HG02981 (cell line): ENCODE results near the gene SETD4.
"Not testable (repeated sequence)": the region's sequence is repeated elsewhere in the genome, so short reads cannot be mapped to it uniquely, and the experiment has no call there.

ENCODE experiments used
- ATAC-seq: cut with Tn5 transposase; IDR thresholded peaks from one replicate; pipeline ENCODE4 v1.9.1; 2021; ENCODE audit warnings: mild to moderate bottlenecking, moderate library complexity; ENCODE audit not compliant: unreplicated experiment

The SETD4 gene, protein sequence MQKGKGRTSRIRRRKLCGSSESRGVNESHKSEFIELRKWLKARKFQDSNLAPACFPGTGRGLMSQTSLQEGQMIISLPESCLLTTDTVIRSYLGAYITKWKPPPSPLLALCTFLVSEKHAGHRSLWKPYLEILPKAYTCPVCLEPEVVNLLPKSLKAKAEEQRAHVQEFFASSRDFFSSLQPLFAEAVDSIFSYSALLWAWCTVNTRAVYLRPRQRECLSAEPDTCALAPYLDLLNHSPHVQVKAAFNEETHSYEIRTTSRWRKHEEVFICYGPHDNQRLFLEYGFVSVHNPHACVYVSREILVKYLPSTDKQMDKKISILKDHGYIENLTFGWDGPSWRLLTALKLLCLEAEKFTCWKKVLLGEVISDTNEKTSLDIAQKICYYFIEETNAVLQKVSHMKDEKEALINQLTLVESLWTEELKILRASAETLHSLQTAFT

DNA sequence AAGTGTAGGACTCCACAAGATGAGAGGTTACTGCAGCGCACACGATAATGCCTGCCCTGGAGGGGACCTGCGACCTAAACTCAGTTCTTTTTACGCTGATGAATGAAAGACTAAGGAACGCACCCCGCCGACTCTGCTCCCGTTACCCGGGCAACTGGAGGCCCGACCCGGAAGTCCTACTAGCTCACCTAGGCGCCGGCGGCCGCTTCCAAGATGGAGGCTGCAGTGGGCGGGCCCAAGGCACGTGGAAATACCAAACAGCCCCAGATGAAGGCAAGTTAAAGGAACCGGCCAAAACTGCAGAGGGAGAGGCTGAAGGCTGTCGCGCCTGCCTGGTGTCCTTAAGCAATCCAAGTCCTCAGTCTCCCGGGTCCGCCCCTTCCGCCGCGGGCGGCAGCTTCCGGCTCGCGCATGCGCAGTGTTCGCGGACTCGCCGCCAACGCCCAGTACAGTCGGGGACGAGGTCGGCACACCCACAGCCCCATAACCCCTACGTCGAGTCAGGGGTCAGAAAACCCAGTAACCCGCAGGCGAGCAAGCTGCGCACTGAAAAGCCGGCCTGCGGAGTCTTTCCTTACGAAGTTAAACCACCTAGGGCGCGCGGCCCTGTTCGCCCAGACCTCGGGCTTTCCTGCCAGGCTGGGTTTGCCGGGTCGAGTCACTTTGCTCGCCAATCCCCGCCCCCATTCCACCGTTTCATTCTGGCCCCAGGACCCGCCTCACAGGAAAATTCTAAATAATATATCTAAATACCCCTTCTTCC is at the start of gene SETD4:
SETD4 (minus strand) TSS at position 368 of the 763 bp plus-strand sequence. CDS start 1,638 bp downstream, outside the sequence.
- ATAC-seq = peak; percentile 88

DNA sequence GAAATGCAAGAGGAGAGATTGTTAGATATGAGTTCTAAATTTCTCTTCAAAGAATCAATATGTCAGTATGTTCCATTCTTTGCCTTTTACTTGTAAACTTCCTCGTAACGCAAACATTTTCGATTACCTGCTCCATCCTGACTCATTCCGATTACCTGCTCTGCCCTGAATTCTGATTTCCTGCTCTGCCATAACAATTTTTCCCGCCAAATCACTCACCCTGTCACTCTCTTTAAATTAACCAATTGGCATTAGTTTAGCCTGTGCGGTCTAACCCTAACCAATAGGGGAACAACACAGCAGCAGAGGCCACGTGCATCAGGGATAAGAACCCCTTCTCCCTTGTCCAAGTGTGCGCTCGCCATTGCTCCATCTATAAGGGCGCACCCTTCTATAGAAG is 49.5 kb upstream of the SETD4 start:
- ATAC-seq = no peak

DNA sequence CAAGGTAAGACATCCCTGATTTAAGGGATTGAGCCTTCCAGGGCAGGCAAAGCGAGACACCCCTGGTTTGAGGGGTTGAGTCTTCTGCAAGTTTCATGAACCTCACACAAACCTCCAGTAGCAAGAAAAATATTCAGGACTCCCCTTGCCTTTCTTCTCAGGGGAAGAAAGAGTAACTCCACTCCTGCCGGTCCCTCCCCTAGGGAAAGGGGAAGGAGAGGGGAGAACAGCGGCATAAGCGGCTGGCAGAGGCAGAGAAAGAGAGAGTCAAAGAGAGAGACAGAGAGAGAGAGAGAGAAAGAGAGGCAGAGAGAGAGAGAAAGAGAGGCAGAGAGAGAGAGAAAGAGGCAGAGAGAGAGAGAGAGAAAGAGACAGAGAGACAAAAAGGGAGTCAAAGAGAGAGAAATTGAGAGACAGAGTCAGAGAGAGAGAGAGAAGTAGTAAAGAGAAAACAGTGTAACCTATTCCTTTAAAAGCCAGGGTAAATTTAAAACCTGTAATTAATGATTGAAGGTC is 45.1 kb upstream of the SETD4 start:
- ATAC-seq = no peak

DNA sequence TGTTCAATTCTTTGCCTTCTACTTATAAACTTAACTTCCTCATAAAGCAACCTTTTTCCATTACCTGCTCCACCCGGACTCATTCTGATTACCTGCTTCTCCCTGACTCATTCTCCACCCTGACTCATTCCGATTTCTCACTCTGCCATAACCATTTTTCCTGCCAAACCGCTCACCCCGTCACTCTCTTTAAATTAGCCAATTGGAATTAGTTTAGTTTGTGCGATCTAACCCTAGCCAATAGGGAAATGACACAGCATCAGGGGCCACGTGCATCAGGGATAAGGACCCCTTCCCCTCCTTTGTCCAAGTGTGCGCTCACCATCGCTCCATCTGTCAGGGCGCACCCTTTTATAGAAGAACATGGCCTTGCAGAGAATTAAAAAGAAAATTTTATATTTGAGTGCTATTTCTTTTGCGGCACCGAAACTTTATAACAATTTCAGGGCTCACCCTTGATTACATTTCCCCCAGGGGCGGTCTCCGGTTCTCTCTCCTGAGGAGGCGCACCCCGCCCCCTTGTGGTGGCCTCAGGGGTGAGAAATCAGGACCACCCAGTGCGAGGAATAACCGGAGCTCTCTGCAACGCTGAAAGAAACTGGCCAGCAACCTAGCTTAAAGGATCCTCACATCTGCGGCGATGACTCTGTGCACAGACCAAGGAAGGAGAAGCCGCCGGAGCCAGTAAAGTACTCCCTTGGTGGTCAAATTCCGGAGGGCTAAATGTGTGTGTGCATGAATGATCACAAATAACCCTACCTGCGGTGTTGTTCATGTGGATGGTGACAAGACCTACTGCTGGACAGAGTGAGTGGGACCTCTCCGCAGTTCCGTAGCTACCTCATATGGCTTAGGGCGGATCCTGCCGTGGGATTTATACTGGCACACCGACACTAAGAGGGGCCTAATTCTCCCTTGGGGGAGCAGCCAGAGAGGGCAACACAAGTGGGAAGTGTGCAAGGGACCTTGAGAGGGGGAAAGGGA is 44.3 kb upstream of the SETD4 start:
- ATAC-seq = no peak

DNA sequence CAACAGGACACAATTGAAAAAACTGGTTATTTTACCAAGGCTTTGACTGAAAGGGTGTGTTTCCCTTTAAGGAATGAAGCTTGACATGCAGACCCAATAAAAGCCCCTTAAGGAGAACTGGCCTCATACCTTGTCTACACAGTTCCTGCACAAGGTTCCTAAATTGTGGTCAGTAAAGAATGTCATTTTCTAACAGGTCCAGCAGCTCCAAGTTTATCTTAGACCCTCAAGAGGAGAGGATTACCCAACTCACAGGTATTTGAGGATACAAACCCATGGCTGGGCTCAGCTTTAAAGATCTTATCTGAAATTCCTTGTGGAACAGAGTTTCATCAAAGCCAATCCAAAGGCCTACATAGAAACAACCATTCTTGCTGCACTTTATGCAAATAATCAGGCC is 43.1 kb upstream of the SETD4 start:
- no peak for ATAC-seq

DNA sequence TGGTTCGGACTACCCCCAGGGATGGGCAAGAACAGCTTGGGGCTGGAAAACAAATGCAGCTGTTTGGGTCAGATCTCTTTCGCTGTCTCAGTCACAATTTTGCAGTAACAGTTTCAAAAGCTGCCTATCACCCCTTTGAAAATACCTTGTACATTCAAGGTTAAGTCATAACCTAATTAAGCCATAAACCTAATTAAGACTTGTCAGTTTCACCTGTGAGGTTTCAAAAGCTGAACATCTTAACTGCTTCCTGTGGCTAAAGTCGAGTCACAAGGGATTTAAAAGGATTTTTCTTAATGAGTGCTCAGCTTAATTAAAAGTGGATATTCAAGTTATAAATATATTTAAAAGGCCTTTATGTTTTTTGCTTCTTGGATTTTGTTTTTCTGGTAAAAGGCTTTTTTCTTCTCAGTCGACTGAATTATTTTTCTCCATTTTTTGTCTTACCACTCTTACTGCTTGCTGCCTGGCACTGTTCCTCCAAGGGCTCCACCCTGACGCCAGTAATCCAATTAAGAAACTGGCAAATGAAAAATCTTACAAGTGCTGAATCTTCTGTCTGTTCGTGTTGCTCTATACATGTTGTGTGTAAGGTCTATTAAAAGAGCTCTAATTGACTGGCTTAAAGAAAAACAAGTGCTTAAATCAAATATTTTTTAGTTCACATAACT is 40.8 kb upstream of the SETD4 start:
- no peak for ATAC-seq

DNA sequence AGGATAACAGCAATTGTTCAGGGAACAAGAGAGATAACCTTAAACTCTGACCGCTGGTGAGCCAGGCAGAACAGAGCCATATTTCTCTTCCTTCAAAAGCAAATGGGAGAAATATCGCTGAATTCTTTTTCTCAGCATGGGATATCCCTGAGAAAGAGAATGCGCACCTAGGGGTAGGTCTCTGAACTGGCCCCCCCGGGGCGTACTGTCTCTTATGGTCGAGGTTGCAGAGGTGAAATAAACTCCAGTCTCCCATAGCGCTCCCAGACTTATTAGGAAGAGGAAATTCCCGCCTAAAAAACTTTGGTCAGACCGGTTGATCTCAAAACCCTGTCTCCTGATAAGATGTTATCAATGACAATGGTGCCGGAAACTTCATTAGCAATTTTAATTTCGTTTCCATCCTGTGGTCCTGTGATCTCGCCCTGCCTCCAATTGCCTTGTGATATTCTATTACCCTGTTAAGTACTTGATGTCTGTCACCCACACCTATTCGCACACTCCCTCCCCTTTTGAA is 39.4 kb upstream of the SETD4 start:
- not testable (repeated sequence) for ATAC-seq

DNA sequence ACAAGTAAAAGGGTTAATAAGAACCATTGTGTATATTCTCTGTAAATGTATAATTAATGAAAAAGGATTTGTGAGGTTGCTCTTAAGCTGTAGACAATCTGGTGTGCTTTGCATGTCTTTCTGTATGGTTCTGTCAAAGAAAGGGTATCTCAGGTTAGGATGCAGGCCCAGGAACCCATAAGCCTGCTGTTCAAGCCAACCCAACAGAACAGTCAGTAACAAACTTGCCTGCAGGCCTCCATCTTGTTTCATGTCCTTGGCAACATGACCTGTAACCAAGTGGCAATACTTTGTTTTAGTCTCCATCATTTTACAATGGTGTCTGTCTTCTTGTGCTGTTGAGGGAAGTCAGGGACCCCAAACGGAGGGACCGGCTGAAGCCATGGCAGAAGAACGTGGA is 38.7 kb upstream of the SETD4 start:
- ATAC-seq = no peak

DNA sequence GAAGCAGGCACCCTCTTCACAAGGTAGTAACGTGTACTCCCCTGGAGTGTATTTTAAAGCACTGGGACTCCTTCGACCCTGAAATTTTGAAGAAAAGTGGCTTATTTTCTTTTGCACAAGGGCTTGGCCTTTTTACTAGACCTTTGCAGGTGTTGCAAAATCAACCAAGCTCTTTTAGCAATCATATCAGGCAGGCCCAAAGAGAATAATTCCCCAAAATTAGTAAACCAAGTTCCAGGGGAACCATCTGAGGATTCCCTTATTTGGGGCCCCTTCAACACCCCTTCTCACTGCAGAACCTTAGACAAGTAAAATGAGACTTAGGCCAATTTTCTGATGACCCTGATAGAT is 37.8 kb upstream of the SETD4 start:
- no peak for ATAC-seq

DNA sequence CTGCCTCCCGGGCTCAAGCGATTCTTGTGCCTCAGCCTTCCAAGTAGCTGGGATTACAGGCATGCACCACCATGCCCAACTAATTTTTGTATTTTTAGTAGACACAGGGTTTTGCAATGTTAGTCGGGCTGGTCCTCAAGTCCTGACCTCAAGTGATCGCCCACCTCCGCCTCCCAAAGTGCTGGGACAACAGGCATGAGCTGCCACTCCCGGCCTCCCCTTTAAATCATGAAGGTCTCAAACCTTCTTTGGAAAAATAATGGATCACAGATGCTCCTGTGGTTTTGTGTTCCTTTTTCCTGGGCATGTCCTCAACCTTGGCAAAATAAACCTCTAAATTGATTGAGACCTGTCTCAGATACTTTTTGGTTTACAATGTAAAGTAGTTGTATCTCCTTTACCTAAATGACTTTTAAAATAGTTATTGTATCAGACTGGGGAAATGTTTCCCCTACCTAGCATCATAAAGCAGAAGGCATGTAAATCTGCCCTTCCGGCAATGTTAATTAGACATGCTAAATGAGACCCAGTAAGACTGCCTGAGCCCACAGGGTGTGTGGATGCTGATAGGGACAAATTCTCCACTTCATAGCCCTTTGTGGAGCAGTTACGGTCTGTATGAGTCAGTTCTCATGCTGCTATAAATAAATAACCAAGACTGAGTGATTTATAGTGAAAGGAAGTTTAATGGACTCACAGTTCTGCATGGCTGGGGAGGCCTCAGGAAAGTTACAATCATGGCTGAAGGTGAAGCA is 37.3 kb upstream of the SETD4 start:
- peak; percentile 69 for ATAC-seq

DNA sequence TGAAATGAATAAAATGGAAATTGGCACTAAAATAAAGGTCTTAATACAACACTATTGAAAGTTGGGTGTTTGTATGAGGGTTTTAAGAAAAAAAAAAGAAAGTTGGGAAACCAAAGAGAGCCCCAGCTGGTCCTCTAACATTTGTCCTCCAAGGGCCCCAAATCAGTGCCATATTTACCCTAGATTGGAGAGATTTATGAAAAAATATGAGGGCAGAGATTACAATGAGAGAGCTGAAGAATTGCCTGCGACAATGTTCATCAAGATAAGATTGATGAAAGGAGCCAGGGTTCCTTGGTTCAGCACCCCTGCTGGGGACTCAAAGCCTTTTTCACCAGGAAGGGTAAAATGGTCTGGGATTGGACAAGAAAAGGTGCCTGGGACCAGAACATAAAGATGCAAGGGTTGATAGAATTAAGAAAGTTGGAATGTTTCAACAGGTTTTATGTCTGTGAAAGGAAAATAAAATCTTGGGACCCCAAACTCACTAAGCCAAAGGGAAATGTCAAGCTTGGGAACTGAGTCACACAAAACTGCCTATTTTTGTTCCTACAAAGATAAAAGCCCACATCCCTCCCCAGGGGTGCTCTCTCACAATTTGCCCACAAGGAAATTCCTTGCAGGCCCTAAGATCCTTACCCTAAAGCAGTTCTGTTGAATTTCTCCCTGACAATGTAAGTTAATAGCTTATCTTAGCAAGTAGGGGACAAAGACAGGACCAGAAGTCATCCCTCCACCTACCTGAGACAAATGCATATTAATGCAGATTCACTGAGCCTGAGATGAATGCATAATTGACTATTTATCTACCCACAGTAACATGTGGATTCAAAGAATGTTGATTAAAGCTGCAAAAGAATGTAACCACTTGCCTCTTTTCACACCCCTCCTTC is 36.3 kb upstream of the SETD4 start:
- ATAC-seq = no peak

DNA sequence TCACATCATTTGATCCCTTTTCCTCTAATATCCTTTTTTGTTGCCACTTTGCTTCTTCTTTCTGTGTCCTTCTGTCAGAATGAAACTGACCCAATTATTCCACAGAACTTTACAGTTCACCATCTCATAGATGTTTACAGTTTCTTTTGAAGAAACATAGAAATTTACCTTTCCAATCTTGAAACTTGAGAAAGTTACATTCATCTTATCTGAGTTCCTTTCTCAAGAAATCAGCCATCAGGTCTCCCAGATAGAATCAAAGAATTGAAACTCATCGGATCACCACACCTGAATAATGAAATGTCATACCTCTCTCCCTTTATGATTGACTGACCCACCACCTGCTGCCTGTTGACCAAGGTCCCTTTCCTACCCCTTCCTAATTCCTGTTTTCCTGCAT is 33.2 kb upstream of the SETD4 start:
- ATAC-seq = no peak

DNA sequence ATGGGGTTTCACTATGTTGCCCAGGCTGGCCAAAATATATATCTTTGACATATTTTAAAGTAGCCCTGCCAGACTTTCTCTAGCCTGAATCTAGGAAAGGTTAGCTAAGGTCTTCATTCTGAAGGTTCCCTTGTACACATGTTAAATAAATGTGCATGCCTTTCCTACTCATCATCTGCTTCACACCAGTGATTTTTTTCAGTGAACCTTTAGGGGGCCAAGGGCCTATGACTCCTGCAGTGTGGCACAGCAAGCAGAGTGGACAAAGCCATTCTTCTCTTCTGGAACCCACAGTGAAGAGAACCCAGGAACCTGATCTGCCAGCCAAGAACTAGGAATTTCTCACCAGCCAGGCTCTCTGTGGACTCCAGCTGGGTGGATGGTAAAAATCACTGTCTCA is 32.4 kb upstream of the SETD4 start:
- no peak for ATAC-seq

DNA sequence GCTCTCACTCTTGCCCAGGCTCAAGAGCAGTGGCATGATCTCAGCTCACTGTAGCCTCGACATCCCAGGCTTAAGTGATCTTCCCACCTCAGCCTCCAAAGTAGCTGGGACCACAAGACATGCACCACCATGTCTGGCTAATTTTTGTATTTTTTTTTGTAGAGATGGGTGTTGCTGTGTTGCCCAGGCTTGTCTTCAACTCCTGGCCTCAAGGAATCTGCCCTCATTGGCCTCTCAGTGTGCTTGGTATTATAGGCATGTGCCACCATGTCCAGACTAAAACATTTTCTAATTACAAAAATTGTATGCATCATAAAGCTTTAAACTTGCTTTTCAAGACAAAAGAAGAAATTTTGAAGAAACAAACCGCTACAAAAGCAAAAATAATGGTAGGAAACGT is 29.6 kb upstream of the SETD4 start:
- ATAC-seq = no peak

DNA sequence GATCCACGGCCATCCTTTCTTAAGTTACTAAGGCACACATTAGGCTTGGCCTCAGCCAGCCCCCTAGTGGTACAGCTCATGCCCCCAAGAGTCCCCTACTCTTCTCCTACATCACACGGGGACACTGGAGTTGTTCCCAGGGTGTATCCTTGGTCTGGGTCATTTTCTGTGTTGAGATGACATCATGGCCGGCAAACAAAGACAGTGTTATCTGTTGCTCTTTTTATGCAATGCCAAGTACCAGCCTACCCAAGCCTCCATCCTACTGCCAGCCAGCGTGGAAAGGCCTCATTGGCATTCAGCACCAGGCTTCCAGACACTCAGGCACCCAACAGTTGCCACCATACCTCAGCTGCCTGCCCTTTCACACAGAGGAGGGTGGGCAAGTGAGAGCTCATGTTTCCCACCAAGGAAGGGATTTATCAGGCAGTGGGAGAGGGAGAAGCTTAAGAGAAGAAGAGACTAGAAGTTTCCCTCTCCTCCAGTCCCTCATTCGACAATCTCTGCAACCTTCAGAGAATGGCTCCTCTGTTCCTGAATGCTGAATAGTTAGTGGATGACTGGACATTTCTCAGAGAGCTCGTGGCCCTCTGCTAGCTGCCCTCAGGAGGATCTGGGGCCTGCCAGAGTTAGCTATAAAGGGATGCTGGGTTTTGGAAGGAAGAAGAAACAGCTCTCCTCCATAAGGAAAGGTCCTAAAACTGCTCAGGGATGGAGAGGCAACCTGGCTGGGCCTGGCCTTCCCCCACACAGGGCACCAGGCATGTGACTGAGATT is 27.2 kb upstream of the SETD4 start:
- no peak for ATAC-seq

DNA sequence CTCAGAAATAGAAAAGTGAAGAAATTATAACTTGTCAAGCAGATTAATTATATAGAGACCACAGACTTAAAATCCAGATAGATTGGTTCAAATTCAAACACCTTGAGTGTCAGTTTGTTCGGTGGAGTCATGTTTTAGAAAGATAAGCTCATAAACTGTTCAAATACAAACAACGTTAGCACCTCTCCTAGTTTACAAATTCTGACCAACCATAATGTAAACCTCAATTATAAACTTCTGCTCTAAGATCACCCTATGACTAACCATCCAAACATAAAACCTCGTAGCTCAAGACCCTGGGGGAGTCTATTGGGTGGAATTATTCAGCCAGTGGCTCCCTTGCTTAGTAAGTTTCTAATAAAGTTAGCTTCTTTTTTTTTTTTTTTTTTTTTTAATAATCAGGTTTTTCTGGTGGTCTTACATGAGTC is 21.9 kb upstream of the SETD4 start:
- ATAC-seq = no peak

DNA sequence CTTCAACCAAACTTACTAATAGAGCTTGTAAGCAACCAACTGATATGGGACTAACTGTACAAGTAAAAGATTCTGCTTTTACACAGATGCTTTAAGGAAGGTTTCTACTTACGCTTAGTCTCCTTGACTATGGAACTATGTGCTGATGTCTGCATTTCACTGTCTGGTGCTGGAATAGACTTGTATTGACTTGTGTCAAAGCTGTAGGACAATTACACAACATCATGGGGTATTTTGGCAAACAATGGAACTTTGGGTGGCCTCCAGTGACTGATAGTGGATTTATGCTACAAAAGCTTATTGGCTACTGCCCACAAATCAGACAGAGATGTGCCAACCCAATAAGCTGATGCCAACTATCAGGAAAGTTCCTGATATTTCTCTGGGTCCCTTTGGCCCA is 20.1 kb upstream of the SETD4 start:
- ATAC-seq = no peak

DNA sequence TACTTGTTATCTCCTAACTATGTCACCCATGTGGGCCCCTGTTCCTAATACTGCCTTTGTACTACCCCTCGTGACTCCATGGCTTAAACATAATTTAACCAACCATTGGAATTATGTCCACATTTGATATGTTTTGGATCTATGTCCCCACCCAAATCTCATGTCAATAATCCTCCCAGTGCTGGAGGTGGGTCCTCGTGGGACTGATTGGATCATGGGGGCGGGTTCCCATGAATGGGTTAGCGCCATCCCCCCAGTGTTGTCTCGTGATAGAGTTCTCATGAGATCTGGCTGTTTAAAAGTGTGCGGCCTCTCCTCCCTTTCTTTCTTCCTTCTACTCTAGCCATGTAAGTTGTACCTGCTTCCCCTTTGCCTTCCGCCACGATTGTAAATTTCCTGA is 19.3 kb upstream of the SETD4 start:
- no peak for ATAC-seq
